CD4-positive, alpha-beta T cell treated with Interleukin-17A for 4 hours (primary cell): Measurements from ENCODE around the gene SLC29A3.

Source experiments
- DNase-seq: peaks from one replicate; pipeline ENCODE4 v3.0.0-alpha.2; 2020; ENCODE audit warnings: mixed read lengths

The SLC29A3 gene

GRCh38 chr10:71301371-71301916 is 17.6 kb upstream of the SLC29A3 start:
- no peak for DNase-seq

DNA sequence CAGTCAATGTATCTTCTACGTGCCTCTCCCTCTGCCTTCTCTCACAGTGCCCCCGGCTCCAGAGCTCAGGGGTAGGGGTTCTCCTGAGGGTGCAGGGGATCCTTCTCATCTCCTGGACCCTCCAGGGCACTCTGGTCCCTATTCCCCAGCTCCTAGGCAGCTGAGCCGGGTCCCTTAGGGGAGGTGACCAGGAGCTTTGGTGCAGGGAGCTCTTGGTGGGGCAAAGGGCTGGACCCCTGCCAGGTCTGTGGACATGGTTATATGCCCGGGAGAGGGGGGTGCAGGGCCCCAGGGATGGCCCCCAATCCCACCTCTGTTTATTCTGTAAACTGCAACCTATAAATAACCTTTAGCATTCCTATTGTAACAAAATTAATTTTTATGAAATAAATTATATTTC is 16.6 kb upstream of the SLC29A3 start:
- DNase-seq, result no peak

DNA sequence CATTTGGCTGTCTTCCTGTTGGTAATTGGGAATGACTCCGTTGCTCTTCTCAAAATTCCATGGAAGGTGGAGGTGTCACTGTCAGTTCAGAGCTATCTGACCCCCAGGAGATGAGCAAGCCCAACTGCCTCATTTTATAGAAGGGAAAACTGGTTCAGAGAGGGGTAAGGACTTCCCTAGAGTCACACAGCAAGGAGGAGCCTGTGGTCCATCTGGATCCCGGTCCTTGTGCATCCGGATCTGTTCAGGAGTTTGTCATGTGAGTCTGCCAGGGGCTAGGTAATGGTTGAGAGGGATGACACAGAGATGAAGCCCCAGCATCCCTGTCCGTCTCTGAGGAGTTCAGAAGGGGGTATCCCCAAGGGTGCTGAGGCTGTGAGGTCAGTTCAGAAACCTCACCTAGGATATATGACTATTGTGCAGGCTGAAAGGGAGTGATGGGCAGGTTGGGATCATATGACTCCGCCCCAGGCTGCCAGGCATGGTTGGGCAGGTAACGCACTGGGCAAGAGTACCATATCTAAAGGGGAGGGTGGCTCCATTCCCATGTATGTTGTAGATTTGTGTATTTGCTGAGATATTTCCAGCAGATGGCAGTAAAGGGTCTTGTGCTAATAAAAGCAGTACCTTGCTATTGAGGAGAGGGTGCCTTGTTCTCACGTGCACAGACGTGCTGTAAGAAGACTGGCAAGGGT is 16.0 kb upstream of the SLC29A3 start:
- no peak for DNase-seq

DNA sequence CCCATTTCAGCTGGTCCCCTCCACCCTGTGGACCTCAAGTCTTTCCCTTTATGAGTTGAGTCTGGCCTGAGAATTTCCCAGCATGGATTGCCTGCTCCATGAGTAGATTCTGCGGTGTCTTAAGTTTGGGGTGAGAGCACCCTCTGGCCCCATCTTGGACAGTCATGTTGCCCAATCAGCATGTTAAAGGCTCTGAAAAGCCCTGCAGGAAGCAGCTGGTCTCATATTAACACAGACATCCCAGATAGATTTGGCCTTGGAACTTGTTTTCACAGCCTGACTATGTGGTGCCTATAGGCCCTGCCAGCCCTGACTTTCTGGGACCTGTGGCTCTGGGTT is 15.5 kb upstream of the SLC29A3 start:
- no peak for DNase-seq

DNA sequence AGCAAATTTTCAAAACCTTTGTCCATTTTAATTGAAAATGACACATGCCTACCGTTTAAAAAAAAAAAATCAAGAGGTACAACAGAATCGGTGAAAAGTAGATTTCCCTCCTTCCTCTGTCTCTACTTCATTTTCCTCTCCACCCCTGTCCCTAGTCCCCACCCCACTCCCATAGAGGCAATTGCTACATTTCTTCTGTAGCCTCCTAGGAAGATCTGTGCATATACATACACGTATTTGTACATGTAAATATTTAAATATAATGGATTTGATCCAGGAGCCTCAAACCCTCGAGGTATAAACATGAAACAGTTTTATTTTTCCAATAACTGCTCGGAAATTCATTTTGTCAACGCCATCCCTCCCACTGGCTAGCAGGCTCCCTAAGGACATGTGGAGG is 14.1 kb upstream of the SLC29A3 start:
- no peak for DNase-seq

GRCh38 chr10:71306979-71307378 is 12.1 kb upstream of the SLC29A3 start:
- DNase-seq, result no peak

DNA sequence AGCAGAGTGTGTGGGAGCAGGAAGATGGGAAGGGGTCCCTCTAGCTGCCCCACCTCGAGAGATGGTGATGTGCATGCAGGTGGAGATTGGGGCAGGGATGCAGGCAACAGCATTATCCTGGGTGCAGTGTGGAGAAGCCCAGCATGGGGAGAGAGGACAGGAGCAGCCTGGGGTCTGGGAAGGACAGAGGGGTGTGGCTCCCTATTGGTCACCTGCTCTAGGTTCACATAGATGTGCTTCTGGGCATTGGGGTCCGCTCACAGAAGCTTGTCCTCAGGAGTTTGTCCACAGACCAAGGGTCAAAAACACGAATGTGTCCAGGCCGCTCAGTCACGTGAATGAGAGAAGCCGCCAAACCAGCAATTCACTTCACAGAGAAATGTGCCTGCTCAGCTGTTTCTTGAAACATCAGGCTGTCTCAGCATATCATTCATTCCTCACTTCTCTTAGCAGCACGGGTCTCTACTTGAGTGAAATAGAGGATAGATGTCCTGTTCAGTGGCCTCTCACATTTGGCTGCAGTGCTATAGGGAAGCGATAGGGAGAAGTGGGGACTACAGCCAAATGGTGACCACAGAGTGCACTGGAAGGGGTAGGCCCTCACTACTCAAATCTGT is 11.5 kb upstream of the SLC29A3 start:
- DNase-seq, result no peak

DNA sequence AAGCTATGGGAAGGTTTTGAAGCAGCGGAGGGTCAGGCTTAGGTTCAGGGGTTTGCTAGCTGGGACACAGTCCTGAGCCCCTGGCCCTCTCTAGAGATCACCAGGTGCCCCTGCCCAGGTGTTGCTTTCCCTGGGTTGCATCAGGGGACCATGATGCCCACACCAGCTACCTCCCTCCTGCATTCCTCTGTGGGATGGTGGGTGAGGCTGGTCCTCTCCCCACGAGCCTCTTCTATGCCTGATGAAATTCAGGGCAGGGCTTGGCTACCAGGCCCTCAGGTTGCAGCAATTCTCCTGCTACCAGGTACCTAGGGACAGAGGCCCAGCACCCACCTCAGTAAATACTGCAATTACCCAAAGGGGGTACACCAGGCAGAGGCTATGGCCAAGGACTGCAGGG is 10.8 kb upstream of the SLC29A3 start:
- no peak for DNase-seq

DNA sequence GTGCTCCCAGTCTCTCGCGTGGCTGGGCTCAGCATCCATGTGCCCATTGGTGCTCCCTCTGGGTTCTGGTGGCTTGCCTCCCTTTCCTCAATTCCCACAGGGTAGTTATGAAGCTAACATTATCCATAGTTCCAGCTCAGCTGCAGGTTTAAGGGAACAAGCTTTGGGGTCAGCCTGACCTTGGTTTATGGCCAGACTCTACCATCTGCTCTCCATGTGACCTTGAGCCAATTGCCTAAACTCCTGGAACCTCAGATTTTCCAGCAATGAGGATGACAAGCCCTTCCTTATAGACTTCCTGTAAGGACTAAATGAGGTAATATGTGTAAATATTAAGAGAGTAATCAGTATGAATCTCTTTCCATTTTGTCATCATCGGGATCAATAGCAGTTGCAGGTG is 10.1 kb upstream of the SLC29A3 start:
- DNase-seq, result no peak

GRCh38 chr10:71309919-71310318 is 9.1 kb upstream of the SLC29A3 start:
- DNase-seq, result no peak

DNA sequence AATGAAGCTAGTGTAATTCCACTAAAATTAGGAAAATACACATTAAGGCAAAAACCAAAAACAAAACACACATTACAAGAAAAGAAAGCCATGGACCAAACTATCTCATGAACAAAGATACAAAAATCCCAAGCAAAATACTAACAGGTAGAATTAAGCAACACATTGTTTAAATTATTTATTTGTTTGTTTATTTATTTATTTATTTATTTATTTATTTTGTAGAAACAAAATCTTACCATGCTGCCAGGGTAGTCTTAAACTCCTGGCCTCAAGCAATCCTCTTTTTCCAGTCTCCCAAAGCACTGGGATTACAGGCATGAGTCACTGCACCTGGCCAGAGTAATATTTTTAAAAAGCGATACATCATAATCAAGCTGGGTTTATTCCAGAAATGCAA is 6.8 kb upstream of the SLC29A3 start:
- DNase-seq, result no peak

DNA sequence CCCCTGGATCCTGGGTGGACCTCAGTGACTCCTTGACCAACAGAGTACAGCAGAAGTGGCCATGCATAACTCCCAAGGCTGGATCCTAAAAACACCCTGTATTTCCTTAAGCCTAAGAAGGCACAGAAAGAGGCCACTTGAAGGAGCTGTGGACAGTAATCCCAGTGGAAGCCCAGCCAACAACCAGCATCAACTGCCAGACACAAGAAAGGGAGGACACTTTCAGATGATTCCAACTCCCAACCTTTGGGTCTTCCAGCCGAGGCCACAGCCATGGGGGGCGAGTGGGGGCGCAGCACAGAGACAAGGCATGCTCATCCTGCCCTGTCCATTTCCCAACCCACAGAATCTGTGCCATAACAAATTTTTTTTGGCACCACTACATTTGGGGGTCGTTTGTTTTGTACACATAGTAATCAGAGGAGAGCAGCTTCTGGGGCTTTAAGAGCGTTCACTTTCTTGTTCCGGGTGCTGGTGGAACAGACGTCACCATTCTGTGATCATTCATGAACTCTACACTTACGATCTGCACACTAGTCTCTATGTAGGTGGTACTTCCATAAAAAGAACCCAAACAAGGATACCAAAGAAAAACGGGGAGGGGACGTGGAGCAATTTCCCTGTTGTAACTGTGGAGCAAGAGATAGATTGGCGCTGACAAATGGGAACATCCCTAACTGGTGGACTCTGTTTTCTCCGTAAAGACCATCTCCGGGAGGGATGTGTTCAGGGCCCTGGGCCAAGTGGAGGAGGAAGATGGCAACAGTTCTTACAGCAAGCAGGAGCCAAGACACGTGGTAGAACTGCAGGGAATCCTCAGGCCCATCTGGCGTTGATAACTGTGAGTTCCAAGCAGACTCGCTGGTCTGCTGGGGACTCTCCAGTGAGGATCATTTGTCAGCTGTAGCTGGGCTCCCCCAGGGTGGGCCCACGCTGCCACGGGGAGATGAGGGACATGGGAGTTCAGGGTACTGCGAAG is 6.0 kb upstream of the SLC29A3 start:
- DNase-seq, result no peak

- peak; percentile 80 for DNase-seq
Observed at GRCh38 chr10:71314028-71314693, 4.9 kb upstream of the SLC29A3 start.

DNA sequence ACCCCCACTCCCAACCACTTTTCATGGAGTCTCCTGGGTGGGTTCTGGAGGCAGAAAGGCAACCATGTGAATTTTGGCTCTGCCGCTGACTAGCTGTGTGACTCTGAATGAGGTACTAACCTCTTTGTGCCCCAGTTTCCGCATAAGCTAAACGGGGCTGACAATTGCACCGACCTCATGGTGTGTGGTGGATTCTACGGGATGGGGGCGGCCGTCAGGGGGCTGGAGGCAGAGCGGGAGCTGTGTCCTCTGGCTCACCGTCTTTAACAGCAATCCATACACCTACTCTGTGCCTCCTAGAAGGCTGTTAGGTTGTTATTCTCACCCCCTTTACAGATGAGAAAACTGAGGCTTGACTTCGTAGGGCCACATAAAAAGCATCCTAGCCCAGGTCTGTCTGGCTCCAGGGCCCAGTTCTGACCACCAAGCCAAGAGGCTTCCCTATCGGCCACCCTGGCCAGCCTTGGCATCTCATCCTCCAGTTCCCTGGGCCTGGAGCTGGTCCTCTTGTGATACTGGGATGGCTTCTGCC is 4.3 kb upstream of the SLC29A3 start:
- DNase-seq, result no peak

DNA sequence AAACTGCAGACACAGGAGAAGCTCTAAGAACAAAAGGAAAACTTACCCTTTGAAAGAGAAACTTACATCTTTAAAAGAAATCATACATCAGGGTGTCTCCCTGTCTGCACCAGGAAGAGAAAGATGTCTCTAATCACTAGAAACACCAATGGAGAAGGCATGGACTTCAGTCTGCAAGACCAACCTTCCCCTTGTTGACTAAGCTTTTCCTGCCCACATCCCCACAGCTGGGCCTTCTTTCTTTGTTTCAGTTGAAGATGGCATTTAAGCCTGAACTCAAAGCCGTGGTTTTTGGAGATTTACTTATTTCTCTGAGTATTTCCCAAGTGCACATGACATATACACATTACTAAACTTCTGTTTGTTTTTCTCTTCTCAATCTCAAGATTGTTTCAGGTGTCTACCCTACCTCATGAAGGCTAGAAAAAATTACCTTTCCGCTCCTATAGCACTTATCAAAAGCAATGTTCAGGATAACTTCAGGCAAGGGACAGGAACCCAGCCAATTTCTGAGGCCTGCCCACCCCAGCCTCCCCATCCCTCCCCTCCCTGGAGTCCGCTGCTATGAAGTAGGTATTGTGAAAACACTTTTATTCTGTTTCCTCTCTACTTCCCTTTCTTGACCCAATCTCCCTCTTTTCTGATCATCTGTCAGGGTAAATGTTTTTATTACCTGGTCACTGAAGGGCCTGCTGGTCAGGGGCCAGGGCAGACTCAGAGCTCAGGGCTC is 2.8 kb upstream of the SLC29A3 start:
- DNase-seq, result no peak

GRCh38 chr10:71316786-71317160 is 2.3 kb upstream of the SLC29A3 start:
- DNase-seq, result no peak

GRCh38 chr10:71317739-71318138 is 1.3 kb upstream of the SLC29A3 start:
- DNase-seq, result no peak

- DNase-seq, result no peak
Observed at GRCh38 chr10:71319800-71320392, 837 bp downstream of the SLC29A3 start.

DNA sequence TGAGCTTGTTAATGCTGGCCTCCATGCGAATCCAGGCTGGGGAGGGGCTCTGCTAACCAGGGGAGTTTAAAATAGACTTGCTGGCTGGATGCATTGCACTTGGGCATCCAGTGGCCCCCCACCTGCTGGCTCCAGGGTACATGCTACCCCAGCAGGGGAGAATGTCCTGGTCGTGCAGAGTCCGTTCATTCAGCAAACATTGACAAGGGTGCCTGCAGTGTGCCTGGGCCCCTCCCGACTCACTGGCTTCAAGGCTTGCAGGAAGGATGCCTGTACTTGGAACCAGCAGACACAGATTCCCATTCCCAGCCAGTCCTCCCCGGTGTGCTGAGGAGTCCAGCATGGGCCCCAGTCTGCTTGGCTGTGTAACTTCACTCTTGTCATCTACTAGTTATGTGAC is 1.5 kb downstream of the SLC29A3 start:
- no peak for DNase-seq

DNA sequence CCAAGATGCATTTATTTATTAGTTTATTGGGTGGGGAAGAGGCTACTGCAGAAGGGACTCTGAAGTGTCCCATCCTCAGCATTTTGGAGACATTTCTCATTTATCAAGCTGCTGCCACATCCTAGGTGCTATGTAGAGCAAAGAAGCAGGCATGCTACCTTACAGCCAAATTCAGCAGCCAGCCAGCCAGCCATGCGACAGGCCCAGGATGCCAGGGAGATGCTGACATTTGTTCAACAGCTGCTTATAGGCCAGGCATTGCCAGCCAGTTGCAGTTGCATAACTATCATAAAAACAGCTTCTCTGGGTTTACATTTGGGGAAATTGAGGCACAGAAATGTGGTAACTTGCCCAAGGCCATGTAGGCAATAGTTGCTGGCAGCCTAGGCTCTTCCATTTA is 2.3 kb downstream of the SLC29A3 start:
- no peak for DNase-seq

DNA sequence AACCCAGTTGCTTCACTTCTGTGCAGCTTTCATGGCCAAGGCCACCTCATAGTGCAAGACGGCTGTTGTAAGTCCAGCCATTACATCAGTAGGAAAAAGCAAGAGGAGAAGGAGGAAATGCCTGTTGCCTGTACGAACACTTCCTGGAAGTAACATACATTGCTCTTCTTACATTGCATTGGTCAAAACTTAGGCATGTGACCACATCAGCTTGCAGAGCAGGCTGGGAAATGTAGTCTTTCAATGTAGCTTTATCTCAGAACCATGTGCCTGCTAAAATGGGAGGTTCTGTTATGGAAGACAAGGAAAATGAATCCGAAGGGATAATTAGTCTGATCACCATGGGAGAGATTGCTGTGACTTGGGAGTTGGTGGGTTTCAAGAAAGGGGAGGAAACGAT is 4.3 kb downstream of the SLC29A3 start:
- DNase-seq, result no peak

DNA sequence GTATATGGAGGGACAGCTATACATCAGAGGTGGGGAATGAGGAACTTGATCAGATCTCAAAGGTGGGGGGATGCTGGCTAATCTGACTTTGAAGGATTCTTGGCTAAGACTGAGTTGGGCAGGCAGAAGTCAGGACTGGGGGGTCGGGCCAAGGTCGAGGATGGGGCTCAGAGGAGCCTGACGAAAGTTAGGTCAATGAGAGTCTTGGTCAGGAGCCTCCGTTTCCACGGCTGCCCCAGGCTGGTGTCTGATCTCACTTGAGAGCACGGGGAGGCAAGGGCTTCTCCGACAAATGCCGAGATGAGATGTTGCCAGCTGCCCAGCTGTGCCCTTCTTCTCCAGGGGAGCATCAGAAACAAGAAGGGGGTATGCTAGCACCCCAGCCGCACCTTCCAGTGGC is 5.7 kb downstream of the SLC29A3 start:
- DNase-seq, result no peak
